Stimulated activated memory B cell treated with anti-CD40 and anti-IgM and Interleukin-4, amounts not matched to agents 10 μg/mL and 1 μg/mL and 100 μg/mL, for 72 hours (primary cell): Measurements from ENCODE around the gene YEATS2.

Source experiments
- ATAC-seq: fragments of 150-1000 bp; cut with Tn5 transposase; 2 replicates; pipeline ENCODE4 v1.10.0; 2021
- H3K27ac Mint-ChIP-seq: one replicate; pipeline ENCODE4 v1.8.0; 2022; ENCODE audit warnings: mild to moderate bottlenecking, mixed read lengths
- H3K27me3 Mint-ChIP-seq: one replicate; pipeline ENCODE4 v1.8.0; 2022; ENCODE audit warnings: mixed read lengths
- H3K36me3 Mint-ChIP-seq: one replicate; pipeline ENCODE4 v1.8.0; 2022; ENCODE audit warnings: mixed read lengths
- H3K4me1 Mint-ChIP-seq: one replicate; pipeline ENCODE4 v1.8.0; 2022; ENCODE audit warnings: mixed read lengths
- H3K4me3 Mint-ChIP-seq: one replicate; pipeline ENCODE4 v1.8.0; 2022; ENCODE audit warnings: mild to moderate bottlenecking, moderate library complexity, mixed read lengths
- H3K9me3 Mint-ChIP-seq: one replicate; pipeline ENCODE4 v1.8.0; 2022; ENCODE audit warnings: mixed read lengths

YEATS2 gene

DNA sequence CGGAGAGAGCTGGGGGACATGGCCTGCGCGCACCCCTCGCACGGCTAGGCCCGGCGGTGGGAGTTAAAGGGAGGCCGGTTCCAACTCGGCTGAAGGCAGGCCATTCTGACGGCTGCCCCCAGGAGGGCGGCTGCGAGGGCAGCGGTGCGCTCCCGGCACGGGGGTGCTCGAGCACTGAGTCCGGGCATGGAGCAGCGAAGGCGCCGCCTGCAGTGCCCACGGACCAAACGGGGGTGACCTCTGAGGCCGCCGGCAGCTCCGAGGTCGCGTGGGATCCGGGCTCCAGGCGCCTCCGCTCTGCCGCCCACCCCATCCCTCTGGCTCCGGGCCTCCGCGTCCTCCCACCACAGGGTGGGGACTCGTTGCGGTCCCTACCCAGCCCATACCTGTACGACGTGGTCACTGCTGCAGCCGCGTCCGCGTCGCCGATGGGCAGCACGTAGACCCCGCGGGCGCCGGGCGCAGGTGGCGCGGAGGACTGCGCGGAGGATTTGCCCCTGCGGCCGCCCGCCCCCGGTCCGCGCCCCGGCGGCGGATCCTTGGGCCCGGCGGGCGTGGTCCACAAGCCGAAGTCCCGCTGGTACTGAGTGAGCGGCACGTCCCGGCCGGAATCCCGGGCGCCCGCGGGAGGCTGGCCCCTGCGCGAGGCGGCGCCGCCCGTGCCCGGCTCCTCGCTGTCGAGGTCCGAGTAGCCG, 127.3 kb downstream of the YEATS2 start:
- H3K27ac Mint-ChIP-seq: peak overlapping the region; percentile 14
- H3K27me3 Mint-ChIP-seq: no peaks in the 10 kb centered on the region
- peaks cover 16% of the 10 kb centered on the region for H3K4me1 Mint-ChIP-seq
- ATAC-seq: peak; percentile 53
- H3K9me3 Mint-ChIP-seq: no peaks in the 10 kb centered on the region
- peaks cover 28% of the 10 kb centered on the region for H3K36me3 Mint-ChIP-seq
- peak overlapping the region; percentile 71 for H3K4me3 Mint-ChIP-seq

DNA sequence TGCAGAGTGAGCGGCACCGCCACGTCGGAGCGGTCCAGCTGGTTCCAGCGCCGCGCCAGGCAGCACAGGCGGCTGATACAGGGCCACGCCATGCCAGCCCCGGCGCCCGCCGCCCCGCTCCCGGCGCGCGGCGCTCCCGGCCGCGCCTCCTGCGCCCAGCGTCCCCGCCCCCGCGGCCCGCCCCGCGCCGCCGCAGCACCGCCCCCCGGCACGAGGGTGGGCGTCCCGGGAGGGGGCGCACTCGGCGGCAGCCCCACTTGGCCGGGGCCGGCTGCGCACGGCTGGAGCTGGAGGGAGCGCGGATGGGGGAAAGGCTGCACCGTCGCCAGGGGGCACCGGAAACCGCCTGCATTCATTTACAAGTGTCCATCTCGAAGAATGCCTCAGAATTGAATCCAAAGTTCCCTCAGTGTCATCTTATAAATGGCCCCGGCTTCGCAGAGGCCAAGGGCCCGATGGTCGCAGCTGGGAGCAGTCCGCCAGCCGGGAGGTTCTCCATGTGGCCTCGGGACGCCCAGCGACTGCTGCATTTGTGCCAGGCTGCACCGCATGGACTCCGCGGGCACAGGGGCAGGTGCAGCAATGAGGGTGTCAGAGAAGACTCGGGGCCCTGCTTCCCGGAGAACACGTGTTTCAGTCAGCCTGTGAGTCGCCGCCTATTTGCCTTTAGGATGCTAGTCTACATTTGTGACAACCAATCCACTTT, 128.0 kb downstream of the YEATS2 start, which contains the start of gene MAP6D1:
TSS of gene MAP6D1 (minus strand) at position 122 of the 706 bp plus-strand sequence. CDS start at position 92, 30 bp downstream.
- H3K4me3 Mint-ChIP-seq: peak within 1 kb of the TSS; percentile 71
- peaks cover 32% of the 10 kb centered on the region for H3K36me3 Mint-ChIP-seq
- peak within 1 kb of the TSS; percentile 14 for H3K27ac Mint-ChIP-seq
- H3K9me3 Mint-ChIP-seq: no peaks in the 10 kb centered on the region
- peaks cover 16% of the 10 kb centered on the region for H3K4me1 Mint-ChIP-seq
- H3K27me3 Mint-ChIP-seq: no peaks in the 10 kb centered on the region
- ATAC-seq: peak; percentile 79

DNA sequence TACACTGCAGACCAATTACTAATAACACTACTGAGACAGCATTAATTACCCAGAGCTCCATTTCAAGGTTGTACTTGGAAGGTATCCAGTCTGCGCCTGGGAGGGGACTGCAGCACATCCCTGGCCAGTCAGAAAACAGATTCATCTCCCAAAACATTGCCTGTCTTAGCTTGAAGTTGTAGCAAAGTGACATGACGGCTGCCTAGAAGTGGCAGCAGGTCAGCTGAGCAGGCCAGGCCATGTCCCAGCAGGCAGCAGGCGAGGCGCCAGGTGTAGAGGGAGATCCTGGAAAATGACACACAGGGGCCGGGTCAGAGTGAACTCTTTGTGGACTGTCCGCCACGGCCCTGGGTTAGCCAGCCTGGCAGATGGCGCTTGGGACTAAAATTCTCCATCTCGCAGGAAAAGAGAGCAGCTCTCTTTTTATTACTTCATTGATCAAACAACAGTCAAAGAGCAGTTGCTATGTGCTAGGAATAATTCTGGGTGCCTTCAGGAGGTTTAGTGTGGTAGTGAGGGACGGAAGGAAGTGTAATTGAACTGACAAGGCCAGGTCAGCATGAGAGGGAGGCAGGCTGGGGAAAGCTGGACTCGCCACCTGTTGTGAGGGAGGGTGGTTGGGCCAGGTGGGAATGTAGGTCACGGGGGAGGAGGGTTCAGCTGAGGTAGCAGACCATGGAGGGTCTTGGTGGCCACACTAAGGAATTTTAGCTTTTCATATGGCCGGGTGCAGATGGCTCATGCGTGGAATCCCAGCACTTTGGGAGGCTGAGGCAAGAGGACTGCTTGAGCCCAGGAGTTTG, 129.1 kb downstream of the YEATS2 start:
- H3K9me3 Mint-ChIP-seq: no peaks in the 10 kb centered on the region
- no peaks in the 10 kb centered on the region for H3K27me3 Mint-ChIP-seq
- H3K27ac Mint-ChIP-seq: peak overlapping the region; percentile 5
- no peak overlapping the region for H3K4me3 Mint-ChIP-seq
- no peak for ATAC-seq
- H3K36me3 Mint-ChIP-seq: peaks cover 32% of the 10 kb centered on the region
- peaks cover 16% of the 10 kb centered on the region for H3K4me1 Mint-ChIP-seq

DNA sequence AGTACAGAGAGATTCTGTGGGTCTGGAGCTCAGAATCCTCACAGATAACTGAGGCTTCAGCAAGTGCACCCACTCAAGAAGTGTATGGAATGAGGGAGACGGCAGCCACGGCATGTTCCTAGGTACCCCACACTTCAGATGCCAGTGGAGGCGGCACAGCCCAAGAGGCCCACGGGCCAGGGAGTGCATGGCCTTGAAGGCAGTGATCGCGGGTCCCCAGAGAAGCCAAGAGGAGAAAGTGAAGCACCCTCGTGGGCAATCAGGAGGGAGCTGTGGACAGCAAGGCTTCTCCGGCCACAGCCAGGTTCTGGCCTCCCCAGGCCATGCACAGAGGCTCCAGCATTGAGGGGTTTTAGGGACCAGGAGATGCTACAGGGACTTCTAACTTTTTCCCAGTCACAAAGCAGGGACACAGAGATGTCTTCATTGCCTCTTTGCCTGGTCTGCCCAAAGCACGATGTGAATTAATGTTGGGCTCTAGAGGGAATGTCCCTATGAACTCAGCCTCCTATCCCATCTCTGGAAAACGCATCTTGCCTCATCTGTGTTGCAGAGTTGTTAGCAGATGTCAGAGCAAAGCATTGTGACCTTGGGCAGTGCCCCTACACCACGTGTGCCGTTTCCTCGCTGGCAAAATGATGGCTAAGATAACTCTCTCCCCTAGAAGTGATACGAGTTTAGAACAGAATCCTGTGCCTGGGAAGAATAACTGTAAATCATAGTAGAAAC, 130.4 kb downstream of the YEATS2 start:
- H3K27me3 Mint-ChIP-seq: no peaks in the 10 kb centered on the region
- H3K4me3 Mint-ChIP-seq: no peak overlapping the region
- peaks cover 30% of the 10 kb centered on the region for H3K36me3 Mint-ChIP-seq
- H3K4me1 Mint-ChIP-seq: peaks cover 11% of the 10 kb centered on the region
- H3K27ac Mint-ChIP-seq: no peak overlapping the region
- no peak for ATAC-seq
- H3K9me3 Mint-ChIP-seq: no peaks in the 10 kb centered on the region

DNA sequence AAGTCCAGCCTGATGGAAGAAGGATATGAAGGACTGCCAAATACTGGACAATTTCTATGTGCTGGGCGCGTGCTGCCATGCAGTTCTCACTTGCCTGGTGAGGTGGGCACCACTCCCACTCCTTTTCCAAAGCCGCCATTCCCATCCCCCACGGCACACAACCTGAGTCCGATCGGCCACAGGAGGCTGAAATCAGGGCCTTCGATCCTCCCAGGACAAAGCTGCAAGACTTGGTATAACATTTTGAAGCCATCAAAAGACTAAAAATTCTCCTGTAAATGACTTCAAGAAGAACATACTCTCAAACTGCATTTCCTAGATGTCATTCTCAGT, 130.9 kb downstream of the YEATS2 start:
- ATAC-seq: no peak
- Mint-ChIP-seq H3K27me3 (no peaks in the 10 kb centered on the region), H3K9me3 (no peaks in the 10 kb centered on the region), H3K4me3 (no peak overlapping the region), H3K4me1 (peaks cover 11% of the 10 kb centered on the region), H3K36me3 (peaks cover 31% of the 10 kb centered on the region), H3K27ac (no peak overlapping the region)

DNA sequence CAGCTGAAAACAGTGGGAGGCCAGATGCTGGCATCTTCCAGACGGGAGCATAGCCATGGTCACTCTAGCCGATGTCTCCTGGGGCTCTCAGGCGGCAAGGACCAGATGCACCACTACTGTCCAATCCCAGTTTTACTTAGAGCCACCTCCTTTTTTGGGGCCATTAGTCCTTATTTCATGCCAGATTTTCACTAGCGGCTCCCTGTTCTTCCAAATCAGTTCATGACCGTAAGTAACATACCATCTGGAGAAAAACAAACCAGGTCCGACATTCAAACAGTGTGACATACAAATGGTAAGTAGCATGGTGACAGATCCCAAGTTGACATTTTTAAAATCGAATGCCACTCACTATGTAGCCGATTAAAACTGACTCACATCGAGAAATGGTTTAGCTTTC, 131.9 kb downstream of the YEATS2 start:
- no peak for ATAC-seq

DNA sequence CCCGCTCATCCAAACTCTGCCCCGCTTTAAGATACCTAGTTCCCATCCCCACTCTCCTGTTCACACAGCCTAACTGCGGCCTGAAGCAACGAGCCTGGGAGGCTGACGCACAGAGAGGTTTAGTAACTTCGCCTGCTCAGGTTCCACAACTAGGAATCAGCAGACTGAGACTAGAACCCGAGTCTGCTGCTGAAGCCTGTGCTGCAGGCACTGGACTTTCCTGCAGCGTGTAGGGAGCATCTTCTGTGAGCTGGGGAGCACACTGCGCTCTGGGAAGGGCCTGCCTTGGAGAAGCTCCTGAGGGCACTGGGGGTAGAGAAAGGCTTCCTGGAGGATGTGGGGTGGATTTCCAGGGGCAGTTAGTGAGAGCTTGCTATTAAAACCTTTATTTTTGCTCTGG, 132.6 kb downstream of the YEATS2 start:
- Mint-ChIP-seq H3K4me3 (no peak overlapping the region), H3K9me3 (no peaks in the 10 kb centered on the region), H3K4me1 (no peaks in the 10 kb centered on the region), H3K36me3 (peaks cover 39% of the 10 kb centered on the region), H3K27me3 (no peaks in the 10 kb centered on the region), H3K27ac (no peak overlapping the region)
- ATAC-seq: no peak

More for the DNA sequence above, 131.9 kb downstream of the YEATS2 start:
- Mint-ChIP-seq H3K4me3 (no peak overlapping the region), H3K27ac (no peak overlapping the region), H3K27me3 (no peaks in the 10 kb centered on the region), H3K36me3 (peaks cover 37% of the 10 kb centered on the region), H3K9me3 (no peaks in the 10 kb centered on the region), H3K4me1 (peaks cover 4% of the 10 kb centered on the region)

DNA sequence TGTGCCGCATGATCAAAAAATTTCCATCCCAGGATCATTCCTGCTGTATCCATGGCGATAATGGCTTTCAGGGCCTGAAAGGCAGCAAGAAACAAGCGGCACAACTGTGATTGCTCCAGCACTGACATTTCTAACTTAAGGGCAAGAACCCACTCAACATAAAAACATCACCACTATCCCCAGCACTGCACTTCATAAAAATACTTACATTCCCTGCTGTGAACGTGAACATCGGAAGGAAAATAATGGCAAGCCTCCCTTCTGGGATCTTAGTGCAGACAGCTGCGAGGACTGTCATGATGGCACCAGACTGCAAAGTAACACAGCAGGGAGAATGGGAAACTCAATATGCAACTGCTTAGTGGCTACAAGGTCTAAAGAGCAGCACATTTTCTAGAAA, 135.9 kb downstream of the YEATS2 start:
- Mint-ChIP-seq H3K4me1 (no peaks in the 10 kb centered on the region), H3K4me3 (no peak overlapping the region), H3K9me3 (no peaks in the 10 kb centered on the region), H3K27me3 (no peaks in the 10 kb centered on the region), H3K36me3 (peaks cover 40% of the 10 kb centered on the region), H3K27ac (no peak overlapping the region)
- ATAC-seq: no peak

DNA sequence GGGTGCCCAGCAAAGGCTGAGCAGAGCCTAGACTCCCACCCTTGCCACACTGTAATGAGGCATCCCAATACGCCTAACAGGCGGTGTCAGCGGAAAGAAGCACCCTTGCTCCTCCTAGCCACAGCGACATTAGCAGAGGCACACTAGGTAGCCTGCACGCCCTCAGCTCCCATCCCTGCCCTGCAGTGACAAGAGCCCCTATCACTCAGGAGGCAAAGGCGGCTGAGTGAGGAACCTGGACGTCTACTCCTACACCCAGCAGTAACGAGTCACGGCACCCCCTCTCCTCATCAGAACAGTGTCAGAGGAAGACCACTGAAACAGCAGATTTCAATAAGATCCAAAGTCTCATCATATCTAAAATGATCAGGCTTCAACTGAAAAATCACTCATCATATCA, 139.8 kb downstream of the YEATS2 start:
- Mint-ChIP-seq H3K9me3 (no peaks in the 10 kb centered on the region), H3K36me3 (peaks cover 41% of the 10 kb centered on the region), H3K27ac (no peak overlapping the region), H3K4me3 (no peak overlapping the region), H3K27me3 (no peaks in the 10 kb centered on the region), H3K4me1 (no peaks in the 10 kb centered on the region)
- ATAC-seq: no peak

DNA sequence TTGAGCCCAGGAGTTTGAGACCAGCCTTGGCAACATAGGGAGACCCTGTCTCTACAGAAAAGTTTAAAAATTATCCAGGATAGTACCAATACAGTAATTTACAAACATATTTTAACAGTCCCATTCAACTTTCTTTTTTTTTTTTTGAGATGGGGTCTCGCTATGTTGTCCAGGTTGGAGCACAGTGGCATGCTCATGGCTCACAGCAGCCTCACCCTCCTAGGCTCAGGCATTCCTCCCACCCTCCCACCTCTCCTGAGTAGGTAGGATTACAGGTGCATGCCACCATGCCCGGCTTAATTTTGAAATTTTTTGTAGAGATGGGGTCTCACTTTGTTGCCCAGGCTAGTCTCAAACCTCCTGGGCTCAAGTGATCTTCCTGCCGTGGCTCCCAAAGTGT, 140.3 kb downstream of the YEATS2 start:
- ATAC-seq: no peak
- Mint-ChIP-seq H3K4me3 (no peak overlapping the region), H3K36me3 (peaks cover 38% of the 10 kb centered on the region), H3K9me3 (no peaks in the 10 kb centered on the region), H3K27ac (no peak overlapping the region), H3K4me1 (no peaks in the 10 kb centered on the region), H3K27me3 (no peaks in the 10 kb centered on the region)

DNA sequence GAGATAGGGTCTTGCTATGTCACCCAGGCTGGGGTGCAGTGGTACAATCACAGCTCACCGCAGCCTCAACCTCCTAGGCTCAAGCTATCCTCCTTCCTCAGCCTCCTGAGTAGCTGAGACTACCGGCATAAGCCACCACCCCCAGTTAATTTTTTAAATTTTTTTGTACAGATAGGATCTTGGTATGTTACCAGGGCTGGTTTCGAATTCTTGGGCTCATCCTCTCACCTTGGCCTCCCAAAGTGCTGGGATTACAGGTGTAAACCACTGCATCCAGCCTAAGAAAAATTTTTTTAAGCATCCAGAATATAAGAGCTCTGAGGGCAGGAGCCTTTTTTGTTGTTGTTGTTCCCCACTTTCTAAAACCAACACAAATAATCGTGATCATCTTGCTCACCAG, 142.2 kb downstream of the YEATS2 start:
- Mint-ChIP-seq H3K9me3 (no peaks in the 10 kb centered on the region), H3K27ac (no peak overlapping the region), H3K27me3 (no peaks in the 10 kb centered on the region), H3K4me3 (no peak overlapping the region), H3K4me1 (no peaks in the 10 kb centered on the region), H3K36me3 (peaks cover 28% of the 10 kb centered on the region)
- no peak for ATAC-seq

DNA sequence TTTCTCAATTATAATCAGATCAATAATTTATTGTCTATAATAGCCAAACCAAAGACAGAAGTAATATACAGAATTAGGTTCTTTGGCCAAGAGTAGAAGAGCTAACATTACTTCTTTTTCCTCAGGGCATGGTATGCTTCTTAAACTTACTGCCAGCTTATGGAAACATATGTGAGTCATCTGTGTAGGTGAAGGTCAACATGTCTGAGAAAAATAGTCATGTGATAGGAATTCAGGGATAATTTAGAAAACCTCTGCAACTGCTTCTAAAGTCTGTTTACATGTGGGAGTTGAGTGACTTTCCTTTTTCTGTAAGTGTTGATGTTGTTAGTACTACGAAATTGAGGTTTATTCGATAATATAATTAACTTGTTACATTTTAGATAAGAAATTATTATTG, 147.0 kb downstream of the YEATS2 start:
- no peaks in the 10 kb centered on the region for H3K27me3 Mint-ChIP-seq
- H3K36me3 Mint-ChIP-seq: peaks cover 37% of the 10 kb centered on the region
- ATAC-seq: no peak
- H3K4me1 Mint-ChIP-seq: no peaks in the 10 kb centered on the region
- no peak overlapping the region for H3K4me3 Mint-ChIP-seq
- no peaks in the 10 kb centered on the region for H3K9me3 Mint-ChIP-seq
- H3K27ac Mint-ChIP-seq: peak overlapping the region; percentile 53

DNA sequence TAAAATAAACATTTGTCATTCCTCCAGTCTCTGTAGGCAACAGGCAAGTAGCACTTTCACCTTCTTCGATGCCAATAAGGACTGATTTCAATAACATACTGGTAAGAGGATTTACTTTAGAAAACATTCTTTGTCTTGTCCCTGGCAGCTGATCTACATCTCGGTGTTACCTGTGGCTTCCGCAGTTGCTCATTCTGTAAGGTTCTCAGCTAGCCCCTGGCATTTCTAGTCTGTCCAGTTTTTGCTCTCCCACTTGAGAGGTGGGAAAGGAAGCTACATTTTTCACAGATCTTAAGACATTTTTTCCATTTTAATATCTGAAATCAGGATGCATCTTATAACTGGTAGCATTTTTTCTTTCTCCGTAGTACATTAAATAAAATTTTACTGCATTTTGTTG, 147.5 kb downstream of the YEATS2 start:
- no peaks in the 10 kb centered on the region for H3K9me3 Mint-ChIP-seq
- peaks cover 35% of the 10 kb centered on the region for H3K36me3 Mint-ChIP-seq
- no peak for ATAC-seq
- H3K27ac Mint-ChIP-seq: peak overlapping the region; percentile 53
- H3K27me3 Mint-ChIP-seq: no peaks in the 10 kb centered on the region
- no peak overlapping the region for H3K4me3 Mint-ChIP-seq
- H3K4me1 Mint-ChIP-seq: no peaks in the 10 kb centered on the region

DNA sequence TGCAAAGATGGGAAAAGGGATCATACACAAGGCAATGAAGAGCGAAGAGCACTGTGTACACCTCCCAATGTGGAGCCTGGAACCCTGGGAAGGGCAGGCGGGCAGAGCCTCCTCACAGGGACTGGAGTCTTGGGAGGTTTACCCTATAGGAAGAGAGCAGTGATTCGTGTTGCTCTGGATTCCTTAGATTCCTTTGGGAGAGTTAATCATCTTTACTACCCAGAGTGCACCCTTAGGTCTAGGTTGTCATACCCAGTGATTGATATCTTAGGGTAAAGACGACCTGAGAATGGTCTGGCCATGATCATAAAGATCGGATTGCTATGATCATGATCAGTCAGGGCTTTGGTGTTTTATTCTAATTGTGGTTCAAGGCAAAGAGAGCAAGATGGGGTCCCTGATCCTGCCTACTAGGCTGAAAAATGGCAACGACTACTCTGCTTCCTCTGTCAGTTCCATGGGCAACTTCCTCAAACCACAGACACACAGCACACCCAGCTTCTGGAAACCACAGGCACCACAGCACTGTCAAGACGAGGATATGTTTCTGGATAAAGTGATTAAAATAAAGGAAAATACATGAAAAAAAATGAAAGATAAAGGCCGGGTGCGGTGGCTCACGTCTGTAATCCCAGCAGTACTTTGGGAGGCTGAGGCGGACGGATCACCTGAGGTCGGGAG, 148.2 kb downstream of the YEATS2 start:
- peaks cover 40% of the 10 kb centered on the region for H3K36me3 Mint-ChIP-seq
- no peak overlapping the region for H3K4me3 Mint-ChIP-seq
- no peaks in the 10 kb centered on the region for H3K4me1 Mint-ChIP-seq
- ATAC-seq: no peak
- H3K27ac Mint-ChIP-seq: peak overlapping the region; percentile 53
- no peaks in the 10 kb centered on the region for H3K27me3 Mint-ChIP-seq
- no peaks in the 10 kb centered on the region for H3K9me3 Mint-ChIP-seq
